ENCODE data around the gene SLC45A1. TPM values are rescaled to one million over a fixed set of nuclear protein-coding genes. Genes with fewer than 3 reads are reported as not detected.
"Not testable (repeated sequence)": the region's sequence is repeated elsewhere in the genome, so short reads cannot be mapped to it uniquely, and the experiment has no call there.

Gene SLC45A1
- total RNA-seq: under 1 TPM; 0.77 to 0.95 TPM

DNA sequence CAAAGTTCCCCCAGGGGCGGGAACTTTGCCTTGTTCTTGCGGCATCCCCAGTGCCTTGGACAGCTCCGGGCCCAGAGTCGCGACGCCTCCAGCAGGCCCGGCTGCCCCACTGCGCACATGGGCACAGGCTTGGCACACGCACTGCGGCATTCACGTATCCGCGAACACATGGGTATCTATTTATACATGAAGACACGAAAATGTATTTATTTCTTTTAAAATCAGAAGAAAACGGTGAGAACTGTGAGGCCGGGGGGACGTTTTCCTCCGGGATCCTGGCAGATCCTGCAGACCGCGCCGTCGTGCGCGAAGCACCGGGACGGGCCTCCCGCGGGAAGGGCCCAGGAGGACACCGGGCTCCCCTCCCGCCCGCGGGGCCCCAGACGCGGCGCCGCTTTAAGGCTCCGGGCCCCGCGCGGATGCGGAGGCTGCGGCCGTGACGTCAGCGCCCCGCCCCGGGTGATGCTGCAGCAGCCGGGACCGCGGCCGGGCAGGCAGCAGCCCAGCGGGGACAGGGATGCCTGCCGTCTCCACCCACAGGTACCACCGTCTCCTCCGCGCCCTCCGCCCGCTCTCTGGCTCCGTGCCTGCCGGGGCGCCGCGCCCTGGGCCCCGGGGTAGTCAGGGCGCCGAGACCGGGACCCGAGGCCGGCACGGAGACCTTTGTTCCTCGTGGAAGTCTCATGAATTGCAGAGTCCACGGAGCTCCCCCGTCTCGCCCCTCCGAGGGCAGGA lies at the start of gene SLC45A1:
TSS of gene SLC45A1 (plus strand) at position 468 of the 735 bp plus-strand sequence. CDS start 6,216 bp downstream, outside the sequence.
- Mint-ChIP-seq H3K4me1 (ENCODE audit: low read depth) (peaks cover 12% of the 10 kb centered on the region), H3K4me3 (peak within 1 kb of the TSS; percentile 57), H3K27me3 (peaks cover 25% of the 10 kb centered on the region), H3K27ac (no peak within 1 kb of the TSS), H3K36me3 (no peaks in the 10 kb centered on the region), H3K9me3 (no peaks in the 10 kb centered on the region)
- intact Hi-C loops (cut with micrococcal nuclease): loop anchor here (1.0 kb wide), 1 partner anchor 292 kb away; the partner anchor contains the start of gene ERRFI1
- CTCF ChIA-PET: interaction anchor here (1.1 to 6.9 kb wide), 4 partner anchors 32 to 303 kb away, joined by 3 to 131 read pairs (median 9); no protein-coding TSS in a partner anchor
- POLR2A ChIA-PET: no interaction called here
- DNase-seq: peak; percentile 85

GRCh38 chr1:8273036-8273435 lies 44.9 kb upstream of the SLC45A1 start:
- H3K27me3 Mint-ChIP-seq: peaks cover 5% of the 10 kb centered on the region
- no peaks in the 10 kb centered on the region for H3K9me3 Mint-ChIP-seq
- peaks cover 1% of the 10 kb centered on the region for H3K36me3 Mint-ChIP-seq
- POLR2A ChIA-PET: no interaction called here
- no peak overlapping the region for H3K27ac Mint-ChIP-seq
- H3K4me1 Mint-ChIP-seq (ENCODE audit: low read depth): no peaks in the 10 kb centered on the region
- intact Hi-C loops (cut with micrococcal nuclease): no loop called here
- no peak for DNase-seq
- CTCF ChIA-PET: no interaction called here
- no peak overlapping the region for H3K4me3 Mint-ChIP-seq

DNA sequence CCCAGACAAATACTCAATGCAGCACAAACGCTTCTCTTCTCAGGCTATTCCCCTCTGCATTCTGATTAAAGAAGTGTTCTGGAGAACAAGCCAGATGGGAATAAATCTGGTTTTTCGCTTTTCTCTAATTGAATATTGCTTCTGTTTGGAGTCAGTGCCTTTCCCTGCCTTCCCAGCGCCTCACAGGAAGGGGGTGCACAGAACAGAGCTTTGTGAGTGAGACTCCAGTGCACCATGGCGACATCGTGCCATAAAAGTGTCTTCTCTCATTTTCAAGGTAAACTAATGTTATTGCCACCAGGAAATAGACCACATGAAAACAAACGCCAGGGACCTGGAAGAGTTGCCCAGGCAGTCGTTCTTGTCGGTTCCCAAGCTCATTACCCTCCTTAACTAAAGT lies 43.6 kb upstream of the SLC45A1 start:
- intact Hi-C loops (cut with micrococcal nuclease): no loop called here
- H3K27ac Mint-ChIP-seq: no peak overlapping the region

DNA sequence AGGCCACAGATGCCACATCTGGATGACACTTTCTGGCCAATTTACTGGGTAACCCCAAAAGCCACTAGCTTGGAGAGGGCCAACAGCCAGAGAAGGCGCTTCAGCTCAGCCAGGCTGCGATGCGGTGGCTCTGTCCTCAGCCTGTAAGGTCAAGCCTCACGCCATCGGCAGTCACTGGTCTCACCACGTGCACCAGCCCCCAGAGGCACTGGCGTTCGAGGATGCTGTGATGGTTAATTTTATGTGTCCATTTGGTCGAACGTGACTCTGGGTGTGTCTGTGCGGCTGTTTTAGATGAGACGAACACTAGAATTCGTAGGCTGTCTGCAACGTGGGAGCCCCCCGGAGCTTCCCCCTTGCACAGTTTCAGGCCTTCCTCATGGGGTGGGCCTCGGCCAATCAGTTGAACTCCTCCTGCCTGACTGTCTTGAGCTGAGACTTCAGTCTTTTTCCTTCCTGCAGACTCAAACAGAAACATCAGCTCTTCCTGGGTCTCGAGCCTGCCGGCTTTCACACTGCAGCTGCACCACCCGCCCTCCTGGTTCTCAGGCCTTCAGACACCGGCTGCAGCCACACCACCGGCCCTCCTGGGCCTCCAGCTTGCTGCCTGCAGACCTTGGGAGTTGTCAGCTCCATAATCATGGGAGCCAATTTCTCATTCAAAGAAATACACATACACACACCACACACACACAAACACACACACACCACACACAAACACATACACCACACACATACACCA lies 41.6 kb upstream of the SLC45A1 start:
- H3K4me3 Mint-ChIP-seq: no peak overlapping the region

More for the DNA sequence above, 43.6 kb upstream of the SLC45A1 start:
- ChIA-PET CTCF (no interaction called here), POLR2A (no interaction called here)
- Mint-ChIP-seq H3K9me3 (no peaks in the 10 kb centered on the region), H3K4me3 (no peak overlapping the region), H3K27me3 (peaks cover 3% of the 10 kb centered on the region), H3K4me1 (ENCODE audit: low read depth) (no peaks in the 10 kb centered on the region), H3K36me3 (peaks cover under 1% of the 10 kb centered on the region)
- DNase-seq: no peak

DNA sequence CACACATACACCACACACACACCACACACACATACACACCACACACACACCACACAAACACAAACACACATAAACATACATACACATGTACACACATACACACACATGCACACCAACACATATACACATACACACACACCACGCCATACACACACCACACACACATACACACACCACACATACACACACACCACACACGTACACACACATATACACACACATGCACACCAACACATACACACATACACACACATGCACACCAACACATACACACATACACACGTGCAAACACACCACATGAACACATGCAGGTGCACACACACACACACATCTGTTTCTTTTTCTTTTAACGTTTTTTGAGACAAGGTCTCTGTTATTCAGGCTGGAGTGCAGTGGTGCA lies 41.0 kb upstream of the SLC45A1 start:
- peaks cover 12% of the 10 kb centered on the region for H3K27me3 Mint-ChIP-seq
- no peak overlapping the region for H3K27ac Mint-ChIP-seq
- H3K9me3 Mint-ChIP-seq: no peaks in the 10 kb centered on the region
- CTCF ChIA-PET: no interaction called here
- H3K36me3 Mint-ChIP-seq: no peaks in the 10 kb centered on the region
- intact Hi-C loops (cut with micrococcal nuclease): no loop called here
- POLR2A ChIA-PET: no interaction called here
- DNase-seq: no peak
- H3K4me1 Mint-ChIP-seq (ENCODE audit: low read depth): peaks cover 4% of the 10 kb centered on the region
- no peak overlapping the region for H3K4me3 Mint-ChIP-seq

More for the DNA sequence above, 41.6 kb upstream of the SLC45A1 start:
- POLR2A ChIA-PET: interaction anchor here (0.5 kb wide), 2 partner anchors 36 to 132 kb away, joined by 3 to 6 read pairs; no protein-coding TSS in a partner anchor
- Mint-ChIP-seq H3K27ac (no peak overlapping the region), H3K4me1 (ENCODE audit: low read depth) (no peaks in the 10 kb centered on the region), H3K27me3 (peaks cover 6% of the 10 kb centered on the region), H3K36me3 (no peaks in the 10 kb centered on the region), H3K9me3 (no peaks in the 10 kb centered on the region)
- DNase-seq: peak; percentile 22
- intact Hi-C loops (cut with micrococcal nuclease): no loop called here
- CTCF ChIA-PET: interaction anchor here (0.6 kb wide), 1 partner anchor 496 kb away, joined by 3 read pairs; no protein-coding TSS in a partner anchor

DNA sequence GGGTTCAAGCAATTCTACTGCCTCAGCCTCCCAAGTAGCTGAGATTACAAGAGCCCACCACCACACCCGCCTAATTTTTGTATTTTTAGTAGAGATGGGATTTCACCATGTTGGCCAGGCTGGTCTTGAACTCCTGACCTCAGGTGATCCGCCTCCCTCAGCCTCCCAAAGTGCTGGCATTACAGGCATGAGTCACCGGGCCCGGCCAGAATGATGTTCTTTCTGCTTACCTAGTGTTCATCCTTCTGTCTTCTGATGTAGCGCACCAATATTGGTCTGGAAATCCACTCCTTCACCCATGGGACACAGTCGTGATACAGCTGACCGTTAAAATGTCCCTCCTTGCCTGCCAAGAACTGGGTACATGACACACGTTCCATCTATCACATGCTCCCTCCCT lies 39.2 kb upstream of the SLC45A1 start:
- intact Hi-C loops (cut with micrococcal nuclease); H3K36me3 Mint-ChIP-seq; DNase-seq; H3K4me3 Mint-ChIP-seq; H3K9me3 Mint-ChIP-seq; CTCF ChIA-PET; POLR2A ChIA-PET; H3K27ac Mint-ChIP-seq: not testable (repeated sequence)
- peaks cover 21% of the 10 kb centered on the region for H3K4me1 Mint-ChIP-seq (ENCODE audit: low read depth)
- H3K27me3 Mint-ChIP-seq: peaks cover 29% of the 10 kb centered on the region

GRCh38 chr1:8281843-8282509 lies 35.9 kb upstream of the SLC45A1 start:
- peaks cover 36% of the 10 kb centered on the region for H3K27me3 Mint-ChIP-seq
- H3K4me3 Mint-ChIP-seq: no peak overlapping the region
- peaks cover 26% of the 10 kb centered on the region for H3K4me1 Mint-ChIP-seq (ENCODE audit: low read depth)
- no peak for DNase-seq
- H3K9me3 Mint-ChIP-seq: no peaks in the 10 kb centered on the region
- H3K27ac Mint-ChIP-seq: no peak overlapping the region
- H3K36me3 Mint-ChIP-seq: no peaks in the 10 kb centered on the region
- CTCF ChIA-PET: interaction anchor here (0.6 kb wide), 1 partner anchor 31 kb away, joined by 4 read pairs; no protein-coding TSS in a partner anchor
- intact Hi-C loops (cut with micrococcal nuclease): loop anchor here (2.0 kb wide), 1 partner anchor 185 kb away; no protein-coding TSS in a partner anchor
- POLR2A ChIA-PET: no interaction called here

DNA sequence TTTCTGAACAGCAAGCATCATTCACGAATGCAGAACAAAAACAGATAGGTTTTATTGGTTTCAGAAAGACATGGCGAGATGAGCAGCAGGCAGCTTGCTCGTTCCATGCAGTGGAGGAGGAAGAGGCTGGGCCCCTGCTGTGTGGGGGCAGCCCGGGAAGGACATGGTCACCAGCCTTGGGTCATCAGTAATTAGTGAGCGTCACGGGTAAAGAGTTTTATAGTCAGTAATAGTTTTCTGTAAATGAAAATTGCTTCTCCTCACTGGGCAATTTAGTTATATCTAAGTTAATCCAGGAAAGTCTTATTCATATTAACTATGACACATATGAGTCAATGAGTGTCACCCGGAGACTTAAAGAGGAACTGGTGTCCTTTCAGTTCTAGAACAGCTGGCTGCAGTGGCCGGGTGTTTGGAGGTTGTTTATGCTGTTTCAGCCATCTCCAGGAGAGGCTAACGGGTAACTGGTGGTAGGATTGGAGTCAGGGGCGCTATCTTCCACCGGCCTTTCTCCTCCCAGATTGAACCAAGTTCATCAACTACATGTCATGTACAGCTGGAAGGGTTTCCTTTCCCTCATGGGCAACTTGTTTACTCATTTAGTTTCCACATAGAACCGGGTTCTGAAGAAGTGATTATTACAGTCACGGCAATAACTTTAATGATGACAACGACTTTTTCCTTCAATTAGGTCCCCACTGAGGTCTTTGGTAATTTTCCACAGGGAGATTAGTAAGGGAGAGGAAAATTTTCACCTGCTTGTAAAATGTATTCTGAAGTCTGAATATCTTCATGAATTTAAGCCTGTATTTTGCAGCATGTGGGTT lies 34.6 kb upstream of the SLC45A1 start:
- H3K4me3 Mint-ChIP-seq: peak overlapping the region; percentile 29

DNA sequence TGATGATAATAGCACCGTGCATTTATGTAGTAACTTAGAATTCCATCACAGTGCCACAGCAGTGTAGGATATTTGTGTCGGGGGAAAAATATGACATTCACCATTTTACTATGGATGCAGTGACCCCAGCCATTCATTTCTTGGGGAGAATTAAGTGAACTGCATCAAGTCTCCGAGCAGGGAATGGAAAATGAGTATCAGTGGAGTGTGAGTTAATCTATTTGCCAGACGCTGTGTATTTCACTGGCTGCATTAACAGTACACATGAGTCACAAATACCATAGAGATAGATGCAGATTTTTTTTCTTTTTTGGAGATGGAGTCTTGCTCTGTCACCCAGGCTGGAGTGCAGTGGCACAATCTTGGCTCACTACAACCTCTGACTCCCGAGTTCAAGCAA lies 33.8 kb upstream of the SLC45A1 start:
- no peak overlapping the region for H3K27ac Mint-ChIP-seq
- H3K27me3 Mint-ChIP-seq: peaks cover 36% of the 10 kb centered on the region
- H3K9me3 Mint-ChIP-seq: no peaks in the 10 kb centered on the region
- H3K4me1 Mint-ChIP-seq (ENCODE audit: low read depth): peaks cover 26% of the 10 kb centered on the region
- intact Hi-C loops (cut with micrococcal nuclease): no loop called here
- H3K4me3 Mint-ChIP-seq: no peak overlapping the region
- no peak for DNase-seq
- ChIA-PET CTCF (no interaction called here), POLR2A (no interaction called here)
- H3K36me3 Mint-ChIP-seq: no peaks in the 10 kb centered on the region

More for the DNA sequence above, 34.6 kb upstream of the SLC45A1 start:
- Mint-ChIP-seq H3K27me3 (peaks cover 36% of the 10 kb centered on the region), H3K36me3 (no peaks in the 10 kb centered on the region), H3K27ac (peak overlapping the region; percentile 80), H3K4me1 (ENCODE audit: low read depth) (peaks cover 26% of the 10 kb centered on the region), H3K9me3 (no peaks in the 10 kb centered on the region)
- CTCF ChIA-PET: no interaction called here
- POLR2A ChIA-PET: no interaction called here
- intact Hi-C loops (cut with micrococcal nuclease): loop anchor here (2.0 kb wide), 1 partner anchor 186 kb away; no protein-coding TSS in a partner anchor
- peak; percentile 64 for DNase-seq

DNA sequence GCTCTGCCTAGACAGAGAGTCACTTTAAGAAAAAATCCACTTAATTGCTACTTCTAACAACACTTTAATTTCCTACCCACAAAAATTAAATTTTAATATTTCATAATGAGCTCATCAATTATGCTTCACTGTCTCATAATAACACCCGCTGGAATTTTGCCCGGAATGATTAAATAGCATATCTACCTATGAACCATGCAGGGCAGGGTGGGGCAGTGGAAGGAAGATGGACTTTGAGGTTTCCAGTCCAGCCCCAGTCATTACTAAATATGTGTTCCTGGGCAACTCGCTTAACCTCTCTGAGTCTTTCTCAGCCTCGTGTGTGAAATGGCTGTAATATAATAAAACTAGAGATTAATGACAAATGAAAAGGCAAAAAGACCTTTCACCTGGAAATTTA lies 32.8 kb upstream of the SLC45A1 start:
- Mint-ChIP-seq H3K36me3 (no peaks in the 10 kb centered on the region), H3K27ac (no peak overlapping the region)

GRCh38 chr1:8285965-8286364 lies 31.9 kb upstream of the SLC45A1 start:
- CTCF ChIA-PET: interaction anchor here (0.6 kb wide), 1 partner anchor 274 kb away, joined by 4 read pairs; no protein-coding TSS in a partner anchor
- DNase-seq: no peak
- peaks cover 26% of the 10 kb centered on the region for H3K4me1 Mint-ChIP-seq (ENCODE audit: low read depth)
- H3K9me3 Mint-ChIP-seq: no peaks in the 10 kb centered on the region
- no peak overlapping the region for H3K27ac Mint-ChIP-seq
- POLR2A ChIA-PET: no interaction called here
- H3K4me3 Mint-ChIP-seq: no peak overlapping the region
- intact Hi-C loops (cut with micrococcal nuclease): no loop called here
- H3K27me3 Mint-ChIP-seq: peaks cover 33% of the 10 kb centered on the region
- H3K36me3 Mint-ChIP-seq: no peaks in the 10 kb centered on the region

More for the DNA sequence above, 32.8 kb upstream of the SLC45A1 start:
- no peak for DNase-seq
- Mint-ChIP-seq H3K4me1 (ENCODE audit: low read depth) (peaks cover 26% of the 10 kb centered on the region), H3K27me3 (peaks cover 36% of the 10 kb centered on the region), H3K4me3 (no peak overlapping the region), H3K9me3 (no peaks in the 10 kb centered on the region)
- intact Hi-C loops (cut with micrococcal nuclease): no loop called here
- ChIA-PET CTCF (no interaction called here), POLR2A (no interaction called here)
